ENCODE results near the gene LSS.

DNA sequence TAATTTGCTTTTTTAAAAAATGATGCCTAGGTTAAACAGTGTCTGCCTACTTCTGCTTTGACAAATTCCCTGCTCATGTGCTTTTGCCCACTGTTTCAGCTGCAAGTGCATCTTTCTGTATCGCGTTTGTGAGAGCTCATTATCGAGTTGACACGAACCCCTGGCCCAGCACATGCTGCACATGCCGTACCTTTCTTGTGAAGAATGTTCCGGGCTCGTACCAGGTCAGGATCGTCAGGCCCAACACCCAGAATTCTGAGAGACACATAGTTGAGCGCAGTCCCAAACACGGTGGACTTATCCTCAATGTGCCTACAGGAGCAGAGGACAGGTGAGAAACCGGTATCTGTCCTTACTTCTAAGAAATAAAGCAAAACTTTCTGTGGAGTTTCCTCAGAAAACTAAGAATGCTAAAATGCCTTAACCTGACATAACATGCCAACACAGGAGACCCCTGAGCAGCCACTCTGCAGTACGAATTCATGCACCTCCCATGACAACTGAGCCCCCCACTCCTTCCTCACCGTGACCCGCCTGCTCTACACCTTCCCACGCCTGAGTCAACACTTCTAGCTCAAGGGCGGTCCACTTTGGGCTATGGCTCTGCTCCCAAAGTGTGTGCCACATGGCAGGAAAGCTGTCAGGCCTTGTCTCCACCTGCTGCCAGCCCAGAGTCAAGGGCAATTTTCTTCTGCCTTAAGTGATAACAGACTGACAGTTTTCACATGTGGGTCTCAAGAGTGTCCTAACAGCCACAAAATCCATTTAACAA, 6.7 kb downstream of the LSS start:
- TF ChIP-seq, protein P1, sequence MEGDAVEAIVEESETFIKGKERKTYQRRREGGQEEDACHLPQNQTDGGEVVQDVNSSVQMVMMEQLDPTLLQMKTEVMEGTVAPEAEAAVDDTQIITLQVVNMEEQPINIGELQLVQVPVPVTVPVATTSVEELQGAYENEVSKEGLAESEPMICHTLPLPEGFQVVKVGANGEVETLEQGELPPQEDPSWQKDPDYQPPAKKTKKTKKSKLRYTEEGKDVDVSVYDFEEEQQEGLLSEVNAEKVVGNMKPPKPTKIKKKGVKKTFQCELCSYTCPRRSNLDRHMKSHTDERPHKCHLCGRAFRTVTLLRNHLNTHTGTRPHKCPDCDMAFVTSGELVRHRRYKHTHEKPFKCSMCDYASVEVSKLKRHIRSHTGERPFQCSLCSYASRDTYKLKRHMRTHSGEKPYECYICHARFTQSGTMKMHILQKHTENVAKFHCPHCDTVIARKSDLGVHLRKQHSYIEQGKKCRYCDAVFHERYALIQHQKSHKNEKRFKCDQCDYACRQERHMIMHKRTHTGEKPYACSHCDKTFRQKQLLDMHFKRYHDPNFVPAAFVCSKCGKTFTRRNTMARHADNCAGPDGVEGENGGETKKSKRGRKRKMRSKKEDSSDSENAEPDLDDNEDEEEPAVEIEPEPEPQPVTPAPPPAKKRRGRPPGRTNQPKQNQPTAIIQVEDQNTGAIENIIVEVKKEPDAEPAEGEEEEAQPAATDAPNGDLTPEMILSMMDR (conservative IDR thresholded peaks at IDR 0.05 in 1 of 2, IDR thresholded peaks at IDR 0.05 in 1 of 2; ENCODE audit: extremely low read depth in 1 of 2, insufficient read depth in 1 of 2, low read depth in 1 of 2, low read length in 2 of 2) = no peak
- no peak for TF ChIP-seq EZH2 (IDR thresholded peaks at IDR 0.05; ENCODE audit: borderline replicate concordance, low read length)
